HFFc6 (cell line): ENCODE data around the gene ERBB3. TPM values are rescaled to one million over a fixed set of nuclear protein-coding genes. Genes with fewer than 3 reads are reported as not detected.

Experiments
- DNase-seq: peaks from one replicate; pipeline ENCODE4 v3.0.0-alpha.2; 2018
- H3K27ac Mint-ChIP-seq: 2 replicates; pipeline ENCODE4 v1.8.0; 2020; ENCODE audit warnings: mild to moderate bottlenecking, mixed read lengths
- H3K27me3 Mint-ChIP-seq: 2 replicates; pipeline ENCODE4 v1.8.0; 2021; ENCODE audit warnings: mild to moderate bottlenecking, moderate library complexity, mixed read lengths; ENCODE audit not compliant: insufficient read depth
- H3K36me3 Mint-ChIP-seq: 2 replicates; pipeline ENCODE4 v1.8.0; 2021; ENCODE audit warnings: low read depth, mixed read lengths
- H3K4me1 Mint-ChIP-seq: 2 replicates; pipeline ENCODE4 v1.8.0; 2020; ENCODE audit warnings: low read depth, mixed read lengths
- H3K4me3 Mint-ChIP-seq: 2 replicates; pipeline ENCODE4 v1.8.0; 2020; ENCODE audit warnings: mild to moderate bottlenecking, moderate library complexity, mixed read lengths
- H3K9me3 Mint-ChIP-seq: 2 replicates; pipeline ENCODE4 v1.8.0; 2020; ENCODE audit warnings: mild to moderate bottlenecking, mixed read lengths
- total RNA-seq, 6 experiments: library from RNA; stranded (reverse); fragmentation: NEBNext Ultra II Directional; extraction: Animal tissue kit (Norgen Biotek cat#: 25700); gene quantifications; 2 replicates in 1 of 6; 3 replicates in 5 of 6; pipeline ENCODE4 v1.2.3, GENCODE V29; 2021
- TF ChIP-seq, protein P1 (sequence below): fragments of 200-600 bp; sonication (generic); IDR thresholded peaks from 2 replicates; pipeline ENCODE4 v1.5.0; 2021; ENCODE audit warnings: antibody characterized with exemption, mild to moderate bottlenecking

Gene ERBB3
- total RNA-seq, 6 experiments from 2014 or later, result 1.0 to 2.5 (median 1.8) TPM

DNA sequence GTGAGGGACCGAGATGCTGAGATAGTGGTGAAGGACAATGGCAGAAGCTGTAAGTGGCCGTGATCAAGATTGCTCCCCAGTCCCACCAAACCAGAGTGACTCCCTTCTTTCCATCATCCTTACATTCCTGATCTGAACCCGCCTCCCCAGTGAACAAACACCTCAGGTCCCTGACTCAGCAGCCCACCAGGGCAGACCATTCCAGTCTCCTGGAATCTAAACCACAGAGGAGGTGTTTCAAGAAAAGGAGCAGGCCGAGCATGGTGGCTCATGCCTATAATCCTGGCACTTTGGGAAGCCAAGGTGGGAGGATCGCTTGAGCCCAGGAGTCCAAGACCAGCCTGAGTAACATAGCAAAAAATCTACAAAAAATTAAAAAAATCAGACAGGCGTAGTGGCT, 6.6 kb downstream of the ERBB3 start:
- Mint-ChIP-seq H3K36me3 (no peaks in the 10 kb centered on the region), H3K9me3 (no peaks in the 10 kb centered on the region), H3K4me1 (no peaks in the 10 kb centered on the region), H3K27ac (no peak overlapping the region), H3K27me3 (peaks cover 15% of the 10 kb centered on the region), H3K4me3 (no peak overlapping the region)
- no peak for DNase-seq
- TF ChIP-seq, protein P1, sequence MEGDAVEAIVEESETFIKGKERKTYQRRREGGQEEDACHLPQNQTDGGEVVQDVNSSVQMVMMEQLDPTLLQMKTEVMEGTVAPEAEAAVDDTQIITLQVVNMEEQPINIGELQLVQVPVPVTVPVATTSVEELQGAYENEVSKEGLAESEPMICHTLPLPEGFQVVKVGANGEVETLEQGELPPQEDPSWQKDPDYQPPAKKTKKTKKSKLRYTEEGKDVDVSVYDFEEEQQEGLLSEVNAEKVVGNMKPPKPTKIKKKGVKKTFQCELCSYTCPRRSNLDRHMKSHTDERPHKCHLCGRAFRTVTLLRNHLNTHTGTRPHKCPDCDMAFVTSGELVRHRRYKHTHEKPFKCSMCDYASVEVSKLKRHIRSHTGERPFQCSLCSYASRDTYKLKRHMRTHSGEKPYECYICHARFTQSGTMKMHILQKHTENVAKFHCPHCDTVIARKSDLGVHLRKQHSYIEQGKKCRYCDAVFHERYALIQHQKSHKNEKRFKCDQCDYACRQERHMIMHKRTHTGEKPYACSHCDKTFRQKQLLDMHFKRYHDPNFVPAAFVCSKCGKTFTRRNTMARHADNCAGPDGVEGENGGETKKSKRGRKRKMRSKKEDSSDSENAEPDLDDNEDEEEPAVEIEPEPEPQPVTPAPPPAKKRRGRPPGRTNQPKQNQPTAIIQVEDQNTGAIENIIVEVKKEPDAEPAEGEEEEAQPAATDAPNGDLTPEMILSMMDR, result no peak

DNA sequence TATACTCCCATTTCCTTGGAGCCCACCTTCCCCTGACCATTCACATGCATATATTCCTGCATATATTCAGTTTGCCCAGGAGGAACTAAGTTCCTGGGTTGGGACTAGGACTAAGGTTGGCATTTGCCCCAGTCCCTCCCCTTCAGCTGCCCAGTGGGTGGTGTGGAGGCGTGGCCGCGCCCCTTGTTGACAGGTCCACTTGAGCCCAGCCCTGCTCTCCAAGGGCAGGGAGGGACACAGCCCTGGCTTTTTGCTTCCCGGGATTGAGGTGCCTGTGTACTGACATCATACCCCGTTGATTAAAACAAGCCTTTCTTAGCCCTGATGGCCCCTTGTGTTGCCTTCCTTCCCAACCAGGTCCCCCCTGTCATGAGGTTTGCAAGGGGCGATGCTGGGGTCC, 7.3 kb downstream of the ERBB3 start:
- H3K27me3 Mint-ChIP-seq, result peaks cover 10% of the 10 kb centered on the region
- no peak for DNase-seq
- H3K27ac Mint-ChIP-seq, result no peak overlapping the region
- H3K4me3 Mint-ChIP-seq, result no peak overlapping the region
- TF ChIP-seq, protein P1, result no peak
- H3K9me3 Mint-ChIP-seq, result no peaks in the 10 kb centered on the region
- no peaks in the 10 kb centered on the region for H3K4me1 Mint-ChIP-seq
- no peaks in the 10 kb centered on the region for H3K36me3 Mint-ChIP-seq

DNA sequence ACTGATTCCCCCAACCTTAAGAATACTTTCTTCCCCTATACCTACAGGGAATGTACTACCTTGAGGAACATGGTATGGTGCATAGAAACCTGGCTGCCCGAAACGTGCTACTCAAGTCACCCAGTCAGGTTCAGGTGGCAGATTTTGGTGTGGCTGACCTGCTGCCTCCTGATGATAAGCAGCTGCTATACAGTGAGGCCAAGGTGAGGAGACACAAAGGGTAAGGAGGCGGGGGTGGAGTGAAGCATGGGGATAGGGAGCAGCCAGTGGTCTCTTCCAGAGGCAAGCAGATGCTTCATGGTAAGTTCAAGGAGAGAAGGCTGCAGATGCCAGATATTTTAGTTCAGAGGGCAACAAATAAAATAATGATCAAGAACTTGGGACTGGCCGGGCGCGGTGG, 17.8 kb downstream of the ERBB3 start:
- no peak for DNase-seq
- no peaks in the 10 kb centered on the region for H3K36me3 Mint-ChIP-seq
- H3K9me3 Mint-ChIP-seq, result no peaks in the 10 kb centered on the region; the same call in 1 of the 2 replicates
- no peak overlapping the region for H3K4me3 Mint-ChIP-seq
- TF ChIP-seq, protein P1, result no peak
- no peak overlapping the region for H3K27ac Mint-ChIP-seq
- peaks cover under 1% of the 10 kb centered on the region; the same call in 1 of the 2 replicates for H3K4me1 Mint-ChIP-seq
- peaks cover 41% of the 10 kb centered on the region for H3K27me3 Mint-ChIP-seq

DNA sequence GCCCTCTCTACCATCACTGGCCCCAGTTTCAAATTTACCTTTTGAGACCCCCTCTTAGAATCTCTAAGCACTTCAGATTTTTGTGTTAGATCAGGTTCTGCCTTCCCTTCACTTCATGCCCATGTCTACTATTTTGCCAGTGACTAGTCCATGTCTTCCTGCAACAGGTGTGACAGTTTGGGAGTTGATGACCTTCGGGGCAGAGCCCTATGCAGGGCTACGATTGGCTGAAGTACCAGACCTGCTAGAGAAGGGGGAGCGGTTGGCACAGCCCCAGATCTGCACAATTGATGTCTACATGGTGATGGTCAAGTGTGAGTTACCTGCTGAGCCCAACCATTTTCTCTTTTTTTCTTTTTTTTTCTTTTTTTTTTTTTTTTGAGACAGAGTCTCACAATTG, 18.6 kb downstream of the ERBB3 start:
- no peak for DNase-seq
- Mint-ChIP-seq H3K4me3 (no peak overlapping the region), H3K36me3 (no peaks in the 10 kb centered on the region), H3K27ac (no peak overlapping the region), H3K27me3 (peaks cover 37% of the 10 kb centered on the region), H3K9me3 (no peaks in the 10 kb centered on the region), H3K4me1 (peaks cover 9% of the 10 kb centered on the region)
- TF ChIP-seq, protein P1, result no peak

DNA sequence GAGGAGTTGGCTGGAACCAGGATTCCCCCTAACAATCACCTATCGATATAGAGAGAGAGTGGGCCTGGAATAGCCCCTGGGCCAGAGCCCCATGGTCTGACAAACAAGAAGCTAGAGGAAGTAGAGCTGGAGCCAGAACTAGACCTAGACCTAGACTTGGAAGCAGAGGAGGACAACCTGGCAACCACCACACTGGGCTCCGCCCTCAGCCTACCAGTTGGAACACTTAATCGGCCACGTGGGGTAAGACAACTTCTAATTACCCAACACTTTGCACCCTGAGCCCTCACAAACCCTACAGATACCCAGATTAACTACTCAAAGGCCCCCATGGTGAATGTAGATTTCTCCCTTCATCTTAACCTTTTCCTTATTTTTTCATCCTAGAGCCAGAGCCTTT, 19.8 kb downstream of the ERBB3 start:
- Mint-ChIP-seq H3K9me3 (no peaks in the 10 kb centered on the region), H3K27me3 (peaks cover 30% of the 10 kb centered on the region), H3K36me3 (peaks cover 4% of the 10 kb centered on the region; the same call in 1 of the 2 replicates), H3K4me1 (peaks cover 14% of the 10 kb centered on the region), H3K4me3 (no peak overlapping the region), H3K27ac (no peak overlapping the region)
- DNase-seq, result no peak
- TF ChIP-seq, protein P1, result no peak

DNA sequence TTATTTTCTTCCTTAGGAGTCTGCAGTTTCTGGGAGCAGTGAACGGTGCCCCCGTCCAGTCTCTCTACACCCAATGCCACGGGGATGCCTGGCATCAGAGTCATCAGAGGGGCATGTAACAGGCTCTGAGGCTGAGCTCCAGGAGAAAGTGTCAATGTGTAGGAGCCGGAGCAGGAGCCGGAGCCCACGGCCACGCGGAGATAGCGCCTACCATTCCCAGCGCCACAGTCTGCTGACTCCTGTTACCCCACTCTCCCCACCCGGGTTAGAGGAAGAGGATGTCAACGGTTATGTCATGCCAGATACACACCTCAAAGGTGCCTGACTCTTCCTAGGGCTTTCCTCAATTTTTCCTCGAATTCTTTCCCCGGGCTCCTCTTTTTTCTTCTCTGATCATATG, 21.1 kb downstream of the ERBB3 start:
- Mint-ChIP-seq H3K27me3 (peaks cover 18% of the 10 kb centered on the region), H3K9me3 (no peaks in the 10 kb centered on the region), H3K27ac (no peak overlapping the region), H3K4me1 (peaks cover 21% of the 10 kb centered on the region), H3K36me3 (peaks cover 10% of the 10 kb centered on the region; the same call in 1 of the 2 replicates), H3K4me3 (no peak overlapping the region)
- TF ChIP-seq, protein P1, result no peak
- DNase-seq, result no peak
